ENCODE results near the gene PIGZ. TPM values are rescaled to one million over a fixed set of nuclear protein-coding genes. Genes with fewer than 3 reads are reported as not detected.

PIGZ gene
- total RNA-seq, 1 donor from 2014 or later, result 1.8 TPM

GRCh38 chr3:197008436-197009209 lies 40.0 kb upstream of the PIGZ start:
- ATAC-seq (ENCODE audit: low read depth), result no peak
- Mint-ChIP-seq H3K4me3 (no peak overlapping the region), H3K9me3 (no peaks in the 10 kb centered on the region), H3K36me3 (ENCODE audit: low read depth) (no peaks in the 10 kb centered on the region), H3K4me1 (peaks cover 9% of the 10 kb centered on the region), H3K27ac (no peak overlapping the region), H3K27me3 (peaks cover 7% of the 10 kb centered on the region)
- CTCF ChIA-PET, result no interaction called here
- no peak for DNase-seq
- POLR2A ChIA-PET, result interaction anchor here (2.2 kb wide), 1 partner anchor 14 kb away, joined by 16 read pairs; no protein-coding TSS in a partner anchor
- no peak for TF ChIP-seq CTCF (IDR thresholded peaks at IDR 0.05)
- intact Hi-C loops (cut with micrococcal nuclease), result no loop called here

- POLR2A ChIA-PET, result interaction anchor here (1.4 kb wide), 1 partner anchor 21 kb away, joined by 6 read pairs; no protein-coding TSS in a partner anchor
- DNase-seq, result no peak
- intact Hi-C loops (cut with micrococcal nuclease), result no loop called here
- no peak for TF ChIP-seq CTCF (IDR thresholded peaks at IDR 0.05)
- Mint-ChIP-seq H3K4me1 (peaks cover 9% of the 10 kb centered on the region), H3K36me3 (ENCODE audit: low read depth) (peaks cover 1% of the 10 kb centered on the region), H3K27ac (no peak overlapping the region), H3K27me3 (peaks cover 7% of the 10 kb centered on the region), H3K4me3 (no peak overlapping the region), H3K9me3 (no peaks in the 10 kb centered on the region)
- CTCF ChIA-PET, result no interaction called here
- ATAC-seq (ENCODE audit: low read depth), result no peak
Measured at GRCh38 chr3:197007953-197008352, 39.3 kb upstream of the PIGZ start.

GRCh38 chr3:197007296-197007940 lies 38.8 kb upstream of the PIGZ start:
- ATAC-seq (ENCODE audit: low read depth) (no peak), DNase-seq (no peak)
- H3K36me3 Mint-ChIP-seq (ENCODE audit: low read depth), result peaks cover 1% of the 10 kb centered on the region
- H3K27ac Mint-ChIP-seq, result no peak overlapping the region
- TF ChIP-seq CTCF (IDR thresholded peaks at IDR 0.05), result no peak
- peaks cover 9% of the 10 kb centered on the region for H3K4me1 Mint-ChIP-seq
- CTCF ChIA-PET, result no interaction called here
- no peaks in the 10 kb centered on the region for H3K9me3 Mint-ChIP-seq
- H3K27me3 Mint-ChIP-seq, result peaks cover 7% of the 10 kb centered on the region
- POLR2A ChIA-PET, result interaction anchor here (0.9 to 1.4 kb wide), 2 partner anchors 9 to 21 kb away, joined by 3 to 6 read pairs; no protein-coding TSS in a partner anchor
- no peak overlapping the region for H3K4me3 Mint-ChIP-seq
- intact Hi-C loops (cut with micrococcal nuclease), result no loop called here

- TF ChIP-seq CTCF (IDR thresholded peaks at IDR 0.05), result no peak
Measured at GRCh38 chr3:197006860-197007259, 38.2 kb upstream of the PIGZ start.

GRCh38 chr3:197006446-197006845 lies 37.8 kb upstream of the PIGZ start:
- DNase-seq (no peak), ATAC-seq (ENCODE audit: low read depth) (no peak)
- Mint-ChIP-seq H3K27ac (no peak overlapping the region), H3K4me3 (no peak overlapping the region), H3K27me3 (peaks cover 7% of the 10 kb centered on the region), H3K9me3 (no peaks in the 10 kb centered on the region), H3K36me3 (ENCODE audit: low read depth) (peaks cover 1% of the 10 kb centered on the region), H3K4me1 (peaks cover 11% of the 10 kb centered on the region)
- intact Hi-C loops (cut with micrococcal nuclease), result no loop called here
- ChIA-PET CTCF (no interaction called here), POLR2A (interaction anchor here (0.9 to 4.6 kb wide), 4 partner anchors 10 to 22 kb away, joined by 3 to 91 read pairs (median 4); no protein-coding TSS in a partner anchor)
- no peak for TF ChIP-seq CTCF (IDR thresholded peaks at IDR 0.05)

More at GRCh38 chr3:197006860-197007259, 38.2 kb upstream of the PIGZ start:
- H3K4me1 Mint-ChIP-seq, result peaks cover 9% of the 10 kb centered on the region
- ChIA-PET CTCF (no interaction called here), POLR2A (interaction anchor here (0.9 to 4.6 kb wide), 3 partner anchors 9 to 22 kb away, joined by 3 to 91 read pairs (median 6); no protein-coding TSS in a partner anchor)
- H3K27ac Mint-ChIP-seq, result no peak overlapping the region
- no peak for ATAC-seq (ENCODE audit: low read depth)
- intact Hi-C loops (cut with micrococcal nuclease), result no loop called here
- H3K4me3 Mint-ChIP-seq, result no peak overlapping the region
- H3K27me3 Mint-ChIP-seq, result peaks cover 7% of the 10 kb centered on the region
- peaks cover 1% of the 10 kb centered on the region for H3K36me3 Mint-ChIP-seq (ENCODE audit: low read depth)
- no peaks in the 10 kb centered on the region for H3K9me3 Mint-ChIP-seq
- DNase-seq, result no peak
